Measurements from ENCODE around the gene HNRNPF.
A peak's percentile ranks its signal among the peaks of the same experiment; 100 is the strongest.

Gene HNRNPF

DNA sequence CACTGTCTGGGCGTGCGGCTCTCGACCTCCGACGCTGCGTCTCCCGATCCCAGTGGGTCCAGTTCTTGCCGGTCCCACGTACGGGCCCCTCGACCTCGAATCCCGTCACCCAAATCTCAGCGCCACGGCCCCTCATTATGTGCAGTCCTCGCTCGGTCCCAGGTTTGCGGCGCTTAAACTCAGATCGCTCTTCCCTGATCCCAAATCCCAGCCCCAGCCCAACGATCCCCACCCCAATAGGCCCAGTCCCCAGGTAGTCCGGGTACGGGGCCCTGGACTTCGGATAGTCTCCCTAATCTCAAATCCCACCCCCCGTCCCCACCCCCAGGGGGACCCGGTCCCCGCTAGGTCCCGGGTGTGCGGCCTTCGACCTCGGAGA is 666 bp downstream of the HNRNPF start:
- no peak for TF ChIP-seq ARNTL (CRISPR knock-in tag; IDR thresholded peaks at IDR 0.05; ENCODE audit: borderline replicate concordance, low read depth)
- no peak for ATAC-seq

DNA sequence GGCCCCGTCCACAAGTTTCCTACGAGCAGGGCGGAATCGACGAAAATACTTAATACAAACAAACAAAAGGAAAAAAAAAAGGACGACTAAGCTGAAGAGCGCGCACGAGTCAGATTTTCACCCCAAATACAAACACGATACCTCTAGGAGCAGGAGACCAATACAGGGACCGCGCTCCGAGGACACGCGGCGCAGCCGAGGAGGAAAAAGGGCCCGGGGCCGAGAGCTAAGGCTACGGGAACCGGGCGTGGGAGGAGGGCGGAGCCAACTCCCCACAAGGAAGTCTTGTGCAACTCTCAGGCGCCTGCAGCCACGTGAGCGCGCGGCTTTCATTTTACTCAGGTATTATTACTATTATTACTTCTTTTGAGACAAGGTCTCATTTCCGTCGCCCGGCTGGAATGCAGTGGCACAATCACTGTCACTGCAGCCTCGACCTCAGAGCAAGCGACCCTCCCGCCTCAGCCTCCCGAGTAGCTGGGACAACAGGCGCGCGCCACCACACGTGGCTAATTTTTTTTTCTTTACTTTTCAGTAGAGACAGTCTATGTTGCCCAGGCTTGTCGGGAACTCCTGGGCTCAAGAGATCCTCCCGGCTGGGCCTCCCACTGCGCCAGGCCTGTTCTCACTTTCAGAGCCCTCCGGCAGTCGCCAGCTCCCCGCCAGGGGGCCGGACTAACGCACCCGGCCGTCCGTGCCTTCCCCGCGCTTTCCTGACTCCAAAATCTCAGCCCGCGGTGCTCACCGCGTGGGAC is 1.2 kb downstream of the HNRNPF start:
- ATAC-seq: peak; percentile 63

DNA sequence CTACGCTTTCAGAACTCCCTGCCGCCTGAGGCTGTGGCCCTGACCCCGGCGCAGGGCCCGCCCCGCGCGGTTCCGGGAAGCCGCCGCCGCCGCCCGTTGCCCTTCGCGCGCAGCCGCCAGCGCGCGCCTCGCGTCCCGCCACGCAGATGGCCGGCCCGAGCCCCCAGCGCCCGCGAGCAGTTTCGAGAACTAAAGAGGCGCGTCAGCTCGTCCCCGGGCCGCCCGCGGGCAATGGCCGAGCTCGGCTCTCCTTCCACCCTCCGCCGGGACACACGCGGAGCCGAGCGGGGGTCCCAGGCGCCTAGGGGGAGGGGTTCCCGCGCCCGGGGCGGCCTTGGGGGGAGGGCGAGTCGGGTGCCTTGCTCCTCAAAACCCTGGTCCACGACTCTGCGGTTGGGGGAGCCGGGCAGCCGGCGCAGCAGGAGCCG is 1.8 kb downstream of the HNRNPF start:
- TF ChIP-seq, protein P1, sequence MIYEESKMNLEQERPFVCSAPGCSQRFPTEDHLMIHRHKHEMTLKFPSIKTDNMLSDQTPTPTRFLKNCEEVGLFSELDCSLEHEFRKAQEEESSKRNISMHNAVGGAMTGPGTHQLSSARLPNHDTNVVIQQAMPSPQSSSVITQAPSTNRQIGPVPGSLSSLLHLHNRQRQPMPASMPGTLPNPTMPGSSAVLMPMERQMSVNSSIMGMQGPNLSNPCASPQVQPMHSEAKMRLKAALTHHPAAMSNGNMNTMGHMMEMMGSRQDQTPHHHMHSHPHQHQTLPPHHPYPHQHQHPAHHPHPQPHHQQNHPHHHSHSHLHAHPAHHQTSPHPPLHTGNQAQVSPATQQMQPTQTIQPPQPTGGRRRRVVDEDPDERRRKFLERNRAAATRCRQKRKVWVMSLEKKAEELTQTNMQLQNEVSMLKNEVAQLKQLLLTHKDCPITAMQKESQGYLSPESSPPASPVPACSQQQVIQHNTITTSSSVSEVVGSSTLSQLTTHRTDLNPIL (CRISPR knock-in tag; IDR thresholded peaks at IDR 0.05; ENCODE audit: low read depth): no peak
- TF ChIP-seq GLIS3 (CRISPR knock-in tag; IDR thresholded peaks at IDR 0.05) (no peak), ZFP3 (CRISPR knock-in tag; IDR thresholded peaks at IDR 0.05) (no peak), ZFP30 (CRISPR knock-in tag; IDR thresholded peaks at IDR 0.05) (no peak), ZNF565 (CRISPR knock-in tag; conservative IDR thresholded peaks at IDR 0.05; ENCODE audit: low read depth) (no peak), ARNTL (CRISPR knock-in tag; IDR thresholded peaks at IDR 0.05; ENCODE audit: borderline replicate concordance, low read depth) (no peak), ESRRG (CRISPR knock-in tag; IDR thresholded peaks at IDR 0.05) (no peak), PPARA (CRISPR knock-in tag; IDR thresholded peaks at IDR 0.05; ENCODE audit: borderline replicate concordance) (no peak), TOX (CRISPR knock-in tag; IDR thresholded peaks at IDR 0.05; ENCODE audit: borderline replicate concordance) (no peak)
- TF ChIP-seq, protein P2, sequence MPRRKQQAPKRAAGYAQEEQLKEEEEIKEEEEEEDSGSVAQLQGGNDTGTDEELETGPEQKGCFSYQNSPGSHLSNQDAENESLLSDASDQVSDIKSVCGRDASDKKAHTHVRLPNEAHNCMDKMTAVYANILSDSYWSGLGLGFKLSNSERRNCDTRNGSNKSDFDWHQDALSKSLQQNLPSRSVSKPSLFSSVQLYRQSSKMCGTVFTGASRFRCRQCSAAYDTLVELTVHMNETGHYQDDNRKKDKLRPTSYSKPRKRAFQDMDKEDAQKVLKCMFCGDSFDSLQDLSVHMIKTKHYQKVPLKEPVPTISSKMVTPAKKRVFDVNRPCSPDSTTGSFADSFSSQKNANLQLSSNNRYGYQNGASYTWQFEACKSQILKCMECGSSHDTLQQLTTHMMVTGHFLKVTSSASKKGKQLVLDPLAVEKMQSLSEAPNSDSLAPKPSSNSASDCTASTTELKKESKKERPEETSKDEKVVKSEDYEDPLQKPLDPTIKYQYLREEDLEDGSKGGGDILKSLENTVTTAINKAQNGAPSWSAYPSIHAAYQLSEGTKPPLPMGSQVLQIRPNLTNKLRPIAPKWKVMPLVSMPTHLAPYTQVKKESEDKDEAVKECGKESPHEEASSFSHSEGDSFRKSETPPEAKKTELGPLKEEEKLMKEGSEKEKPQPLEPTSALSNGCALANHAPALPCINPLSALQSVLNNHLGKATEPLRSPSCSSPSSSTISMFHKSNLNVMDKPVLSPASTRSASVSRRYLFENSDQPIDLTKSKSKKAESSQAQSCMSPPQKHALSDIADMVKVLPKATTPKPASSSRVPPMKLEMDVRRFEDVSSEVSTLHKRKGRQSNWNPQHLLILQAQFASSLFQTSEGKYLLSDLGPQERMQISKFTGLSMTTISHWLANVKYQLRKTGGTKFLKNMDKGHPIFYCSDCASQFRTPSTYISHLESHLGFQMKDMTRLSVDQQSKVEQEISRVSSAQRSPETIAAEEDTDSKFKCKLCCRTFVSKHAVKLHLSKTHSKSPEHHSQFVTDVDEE (CRISPR knock-in tag; IDR thresholded peaks at IDR 0.05): no peak
- TF ChIP-seq, protein P3, sequence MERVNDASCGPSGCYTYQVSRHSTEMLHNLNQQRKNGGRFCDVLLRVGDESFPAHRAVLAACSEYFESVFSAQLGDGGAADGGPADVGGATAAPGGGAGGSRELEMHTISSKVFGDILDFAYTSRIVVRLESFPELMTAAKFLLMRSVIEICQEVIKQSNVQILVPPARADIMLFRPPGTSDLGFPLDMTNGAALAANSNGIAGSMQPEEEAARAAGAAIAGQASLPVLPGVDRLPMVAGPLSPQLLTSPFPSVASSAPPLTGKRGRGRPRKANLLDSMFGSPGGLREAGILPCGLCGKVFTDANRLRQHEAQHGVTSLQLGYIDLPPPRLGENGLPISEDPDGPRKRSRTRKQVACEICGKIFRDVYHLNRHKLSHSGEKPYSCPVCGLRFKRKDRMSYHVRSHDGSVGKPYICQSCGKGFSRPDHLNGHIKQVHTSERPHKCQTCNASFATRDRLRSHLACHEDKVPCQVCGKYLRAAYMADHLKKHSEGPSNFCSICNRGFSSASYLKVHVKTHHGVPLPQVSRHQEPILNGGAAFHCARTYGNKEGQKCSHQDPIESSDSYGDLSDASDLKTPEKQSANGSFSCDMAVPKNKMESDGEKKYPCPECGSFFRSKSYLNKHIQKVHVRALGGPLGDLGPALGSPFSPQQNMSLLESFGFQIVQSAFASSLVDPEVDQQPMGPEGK (CRISPR knock-in tag; IDR thresholded peaks at IDR 0.05; ENCODE audit: borderline replicate concordance): no peak
- peak; percentile 3; the same call in 2 of the 3 replicates for ATAC-seq

More for the DNA sequence above, 1.2 kb downstream of the HNRNPF start:
- no peak for TF ChIP-seq ESRRG (CRISPR knock-in tag; IDR thresholded peaks at IDR 0.05)
- TF ChIP-seq GLIS3 (CRISPR knock-in tag; IDR thresholded peaks at IDR 0.05): no peak
- no peak for TF ChIP-seq ZFP30 (CRISPR knock-in tag; IDR thresholded peaks at IDR 0.05)
- TF ChIP-seq ZNF565 (CRISPR knock-in tag; conservative IDR thresholded peaks at IDR 0.05; ENCODE audit: low read depth): no peak
- TF ChIP-seq, protein P3 (CRISPR knock-in tag; IDR thresholded peaks at IDR 0.05; ENCODE audit: borderline replicate concordance): no peak
- TF ChIP-seq ZC3H10 (CRISPR knock-in tag; IDR thresholded peaks at IDR 0.05): no peak
- TF ChIP-seq PPARA (CRISPR knock-in tag; IDR thresholded peaks at IDR 0.05; ENCODE audit: borderline replicate concordance): no peak
- no peak for TF ChIP-seq TOX (CRISPR knock-in tag; IDR thresholded peaks at IDR 0.05; ENCODE audit: borderline replicate concordance)
- TF ChIP-seq RARB (CRISPR knock-in tag; IDR thresholded peaks at IDR 0.05): no peak
- TF ChIP-seq, protein P4, sequence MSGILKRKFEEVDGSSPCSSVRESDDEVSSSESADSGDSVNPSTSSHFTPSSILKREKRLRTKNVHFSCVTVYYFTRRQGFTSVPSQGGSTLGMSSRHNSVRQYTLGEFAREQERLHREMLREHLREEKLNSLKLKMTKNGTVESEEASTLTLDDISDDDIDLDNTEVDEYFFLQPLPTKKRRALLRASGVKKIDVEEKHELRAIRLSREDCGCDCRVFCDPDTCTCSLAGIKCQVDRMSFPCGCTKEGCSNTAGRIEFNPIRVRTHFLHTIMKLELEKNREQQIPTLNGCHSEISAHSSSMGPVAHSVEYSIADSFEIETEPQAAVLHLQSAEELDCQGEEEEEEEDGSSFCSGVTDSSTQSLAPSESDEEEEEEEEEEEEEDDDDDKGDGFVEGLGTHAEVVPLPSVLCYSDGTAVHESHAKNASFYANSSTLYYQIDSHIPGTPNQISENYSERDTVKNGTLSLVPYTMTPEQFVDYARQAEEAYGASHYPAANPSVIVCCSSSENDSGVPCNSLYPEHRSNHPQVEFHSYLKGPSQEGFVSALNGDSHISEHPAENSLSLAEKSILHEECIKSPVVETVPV (CRISPR knock-in tag; IDR thresholded peaks at IDR 0.05): no peak
- TF ChIP-seq, protein P1 (CRISPR knock-in tag; IDR thresholded peaks at IDR 0.05; ENCODE audit: low read depth): no peak
- no peak for TF ChIP-seq SNAI2 (CRISPR knock-in tag; IDR thresholded peaks at IDR 0.05)
- TF ChIP-seq OSR1 (CRISPR knock-in tag; IDR thresholded peaks at IDR 0.05): no peak
- no peak for TF ChIP-seq ZFP3 (CRISPR knock-in tag; IDR thresholded peaks at IDR 0.05)
